Spleen (tissue), 7 donors: ENCODE data around the gene RNF103.

Experiments used
- POLR2A ChIP-seq, 3 donors: fragments of 450-650 bp; IDR thresholded peaks; one replicate each; pipeline ENCODE4 v1.5.1; 2017; ENCODE audit warnings: antibody characterized with exemption in 3 of 3, mild to moderate bottlenecking in 1 of 3
- POLR2AphosphoS5 ChIP-seq, 3 donors: sonication (generic); formaldehyde crosslinking; IDR thresholded peaks; one replicate each; pipeline ENCODE4 v1.5.1; 2017; ENCODE audit warnings: antibody characterized with exemption in 3 of 3
- TF ChIP-seq, protein P1 (sequence below), 11 experiments: fragments of 200-600 bp in 7 of 11; fragments of 450-650 bp in 4 of 11; sonication (generic) in 4 of 11; IDR thresholded peaks in 8 of 11; conservative IDR thresholded peaks in 3 of 11; 1 replicate in 7 of 11; 2 replicates in 4 of 11; pipeline versions ENCODE4 v1.4.0 to v1.8.0; 2016 to 2021; ENCODE audit warnings: antibody characterized with exemption in 11 of 11, inconsistent platforms in 4 of 11, mild to moderate bottlenecking in 1 of 11
- donor health status: DM: no; HTN: no; CAD: no; lungs with moderate emphysema.
- donor health status: DM: no; HTN: no; CAD: no.
- donor health status: DM: no; HTN: no; CAD: no.

GRCh38 chr2:86673011-86673410 is 49.3 kb upstream of the RNF103 start:
- TF ChIP-seq, protein P1, sequence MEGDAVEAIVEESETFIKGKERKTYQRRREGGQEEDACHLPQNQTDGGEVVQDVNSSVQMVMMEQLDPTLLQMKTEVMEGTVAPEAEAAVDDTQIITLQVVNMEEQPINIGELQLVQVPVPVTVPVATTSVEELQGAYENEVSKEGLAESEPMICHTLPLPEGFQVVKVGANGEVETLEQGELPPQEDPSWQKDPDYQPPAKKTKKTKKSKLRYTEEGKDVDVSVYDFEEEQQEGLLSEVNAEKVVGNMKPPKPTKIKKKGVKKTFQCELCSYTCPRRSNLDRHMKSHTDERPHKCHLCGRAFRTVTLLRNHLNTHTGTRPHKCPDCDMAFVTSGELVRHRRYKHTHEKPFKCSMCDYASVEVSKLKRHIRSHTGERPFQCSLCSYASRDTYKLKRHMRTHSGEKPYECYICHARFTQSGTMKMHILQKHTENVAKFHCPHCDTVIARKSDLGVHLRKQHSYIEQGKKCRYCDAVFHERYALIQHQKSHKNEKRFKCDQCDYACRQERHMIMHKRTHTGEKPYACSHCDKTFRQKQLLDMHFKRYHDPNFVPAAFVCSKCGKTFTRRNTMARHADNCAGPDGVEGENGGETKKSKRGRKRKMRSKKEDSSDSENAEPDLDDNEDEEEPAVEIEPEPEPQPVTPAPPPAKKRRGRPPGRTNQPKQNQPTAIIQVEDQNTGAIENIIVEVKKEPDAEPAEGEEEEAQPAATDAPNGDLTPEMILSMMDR (IDR thresholded peaks at IDR 0.05 in 8 of 11, conservative IDR thresholded peaks at IDR 0.05 in 3 of 11) = no peak
- no peak for TF ChIP-seq POLR2A (IDR thresholded peaks at IDR 0.05)
- no peak for TF ChIP-seq POLR2AphosphoS5 (IDR thresholded peaks at IDR 0.05)
